Measurements from ENCODE around the gene VAMP7. TPM values are rescaled to one million over a fixed set of nuclear protein-coding genes. Genes with fewer than 3 reads are reported as not detected.

VAMP7 gene
- total and polyA plus RNA-seq, 2 of the 8 experiments (the other 6 are each of a cell fraction or from before 2014, with no cell fraction given), result 14.2 to 22.1 TPM

DNA sequence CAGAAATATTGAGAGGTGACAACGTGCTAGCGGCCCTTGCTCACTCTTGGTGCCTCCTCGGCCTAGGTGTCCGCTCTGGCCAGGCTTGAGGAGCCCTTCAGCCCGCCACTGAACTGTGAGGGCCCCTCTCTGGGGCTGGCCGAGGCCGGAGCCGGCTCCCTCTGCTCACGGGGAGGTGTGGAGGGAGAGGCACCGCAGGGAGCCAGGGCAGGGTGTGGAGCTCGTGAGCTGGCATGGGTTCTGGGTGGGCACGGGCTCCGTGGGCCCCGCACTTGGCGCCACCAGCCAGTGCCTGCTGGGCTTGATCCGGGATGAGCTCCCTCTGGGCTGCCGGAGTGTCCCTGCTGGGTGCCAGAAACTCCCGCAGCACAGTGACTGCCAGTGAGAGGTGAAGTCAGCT lies 16.0 kb upstream of the VAMP7 start:
- DNase-seq (ENCODE audit: low read depth in 1 of 2, low spot score in 2 of 2) (no peak), FAIRE-seq (no peak)
- Histone ChIP-seq H2BK15ac (ENCODE audit: low read length) (no peak overlapping the region), H3K23me2 (ENCODE audit: low read depth, low read length) (no peaks in the 10 kb centered on the region), H3K9ac (replicated peaks in 1 of 4; ENCODE audit: extremely low read depth in 1 of 4, low read depth in 3 of 4, low read length in 3 of 4) (no peak overlapping the region), H2BK120ac (replicated peaks; ENCODE audit: low read depth, low read length) (no peak overlapping the region), H3K18ac (ENCODE audit: extremely low read depth, low read length) (no peak overlapping the region), H2BK20ac (ENCODE audit: low read length) (no peak overlapping the region), H3K23ac (ENCODE audit: insufficient read length) (no peak overlapping the region), H3K56ac (replicated peaks; ENCODE audit: insufficient read length, low read depth, low read length) (no peak overlapping the region), H2AK5ac (ENCODE audit: low read depth, low read length) (no peak overlapping the region), H3K36me3 (ENCODE audit: control insufficient read depth in 2 of 4, insufficient read depth in 4 of 4, low read length in 3 of 4) (no peaks in the 10 kb centered on the region), H4K8ac (ENCODE audit: extremely low read depth, insufficient read depth, low read length) (no peak overlapping the region), H3K4me3 (ENCODE audit: extremely low read depth in 1 of 4, insufficient read depth in 2 of 4, low read depth in 3 of 4, low read length in 4 of 4) (no peak overlapping the region), H3K9me3 (ENCODE audit: insufficient read depth in 2 of 2, low read depth in 1 of 2, low read length in 1 of 2) (peaks cover 10 to 21% of the 10 kb centered on the region in 2 experiments; a peak in 2 of 4 replicates), H3K4ac (replicated peaks; ENCODE audit: insufficient read length, low read depth, low read length) (no peak overlapping the region), H3K79me1 (ENCODE audit: low read depth, low read length) (no peaks in the 10 kb centered on the region), H3K27ac (ENCODE audit: low read depth, low read length) (no peak overlapping the region), H4K91ac (replicated peaks; ENCODE audit: insufficient read length, low read length) (no peak overlapping the region), H3K14ac (ENCODE audit: insufficient read length) (no peak overlapping the region), H4K5ac (ENCODE audit: insufficient read length, low read depth, low read length) (no peak overlapping the region), H2AFZ (ENCODE audit: low read length) (no peak overlapping the region), H3K4me2 (ENCODE audit: insufficient read depth in 1 of 2, low read depth in 2 of 2, low read length in 2 of 2) (no peak overlapping the region), H2BK12ac (ENCODE audit: low read depth, low read length) (no peak overlapping the region), H4K20me1 (replicated peaks in 1 of 2; ENCODE audit: control insufficient read depth in 1 of 2, insufficient read depth in 2 of 2, low read length in 2 of 2) (no peaks in the 10 kb centered on the region), H3K4me1 (replicated peaks in 1 of 4; ENCODE audit: control insufficient read depth in 3 of 4, insufficient read depth in 4 of 4, low read length in 3 of 4) (no peaks in the 10 kb centered on the region), H3K79me2 (ENCODE audit: control insufficient read depth in 1 of 2, insufficient read depth in 2 of 2, low read length in 2 of 2) (no peaks in the 10 kb centered on the region), H3K27me3 (replicated peaks in 1 of 4; ENCODE audit: control insufficient read depth in 3 of 4, extremely low read depth in 1 of 4, insufficient read depth in 3 of 4, low read length in 3 of 4) (no peaks in the 10 kb centered on the region), H2BK5ac (ENCODE audit: low read depth, low read length) (no peak overlapping the region)
- TF ChIP-seq JUND (IDR thresholded peaks at IDR 0.05; ENCODE audit: low read length) (no peak), CBX8 (IDR thresholded peaks at IDR 0.05; ENCODE audit: borderline replicate concordance, low read depth, low read length) (no peak), ZNF274 (IDR thresholded peaks at IDR 0.05; ENCODE audit: borderline replicate concordance, extremely low read depth, low read length) (no peak), KDM4A (IDR thresholded peaks at IDR 0.05; ENCODE audit: low read depth, low read length, severe bottlenecking) (no peak), KDM1A (IDR thresholded peaks at IDR 0.05; ENCODE audit: borderline replicate concordance, low read length) (no peak), HDAC2 (IDR thresholded peaks at IDR 0.05; ENCODE audit: borderline replicate concordance in 1 of 2, low read depth in 2 of 2, low read length in 2 of 2) (no peak)
- POLR2A ChIA-PET (ENCODE audit: partially characterized antibody), result no interaction called here
- CTCF ChIA-PET (ENCODE audit: partially characterized antibody), result no interaction called here
- 89% methylated on average over 18 of the region's 18 CpGs; no CpG with 5 or more reads in 1 of the 2 experiments for WGBS, 2 experiments (ENCODE audit: extremely low coverage in 1 of 2, insufficient coverage in 1 of 2, insufficient read length in 1 of 2, insufficient replicate concordance in 2 of 2, low coverage in 1 of 2, low lambda C conversion rate in 2 of 2, missing lambda C conversion rate in 1 of 2)
